ENCODE data around the gene UMODL1. TPM values are rescaled to one million over a fixed set of nuclear protein-coding genes. Genes with fewer than 3 reads are reported as not detected.

The UMODL1 gene
- total RNA-seq (not detected), polyA plus RNA-seq (ENCODE audit: insufficient read depth, low read depth, low replicate concordance) (0.39 TPM)
- long read RNA-seq, donor 1 = 0 reads
- long read RNA-seq, donor 2 = 0 reads
- long read RNA-seq, donor 3 = 0 reads
- long read RNA-seq, donor 4 = 0 reads
- long read RNA-seq, donor 5 = 0 reads
- long read RNA-seq, donor 6 = 0 reads
- long read RNA-seq, donor 7 = 0 reads
- long read RNA-seq, donor 8 = 0 reads
- long read RNA-seq, donor 9 = 0 reads
- long read RNA-seq, donor 10 = 0 reads

GRCh38 chr21:42071146-42071737 is at the start of gene UMODL1:
UMODL1 (plus strand) TSS chr21:42071317; CDS start chr21:42071317, 0 bp downstream.
- Histone ChIP-seq H3K4me1 (ENCODE audit: control insufficient read depth in 2 of 3, insufficient read depth in 2 of 3, low read depth in 1 of 3, low read length in 3 of 3) (no peaks in the 10 kb centered on the region), H3K4me3 (ENCODE audit: low read length in 3 of 3) (no peak within 1 kb of the TSS), H3K9me3 (ENCODE audit: control insufficient read depth in 2 of 3, insufficient read depth in 1 of 3, low read length in 3 of 3) (no peaks in the 10 kb centered on the region), H3K27ac (ENCODE audit: low read depth in 2 of 2, low read length in 2 of 2) (no peak within 1 kb of the TSS), H3K36me3 (ENCODE audit: control insufficient read depth in 2 of 3, insufficient read depth in 3 of 3, low read length in 3 of 3) (no peaks in the 10 kb centered on the region), H3K9ac (ENCODE audit: low read length in 3 of 3) (no peak within 1 kb of the TSS), H3K27me3 (ENCODE audit: control insufficient read depth, insufficient read depth, low read length) (no peaks in the 10 kb centered on the region)
- FAIRE-seq (no peak), DNase-seq (peak in 1 of 5 donors; percentile 35)
- intact Hi-C loops (cut with DNase I) = no loop called here
- TF ChIP-seq CTCF (IDR thresholded peaks at IDR 0.05; ENCODE audit: borderline replicate concordance, extremely low read depth, insufficient read depth) = no peak

GRCh38 chr21:42021371-42022090 is 49.6 kb upstream of the UMODL1 start:
- Histone ChIP-seq H3K27me3 (ENCODE audit: control insufficient read depth, insufficient read depth, low read length) (no peaks in the 10 kb centered on the region), H3K27ac (ENCODE audit: low read depth in 2 of 2, low read length in 2 of 2) (no peak overlapping the region), H3K36me3 (ENCODE audit: control insufficient read depth in 2 of 3, insufficient read depth in 3 of 3, low read length in 3 of 3) (no peaks in the 10 kb centered on the region), H3K9me3 (ENCODE audit: control insufficient read depth in 2 of 3, insufficient read depth in 1 of 3, low read length in 3 of 3) (no peaks in the 10 kb centered on the region), H3K4me3 (ENCODE audit: low read length in 3 of 3) (no peak overlapping the region), H3K9ac (ENCODE audit: low read length in 3 of 3) (no peak overlapping the region), H3K4me1 (ENCODE audit: control insufficient read depth in 2 of 3, insufficient read depth in 2 of 3, low read depth in 1 of 3, low read length in 3 of 3) (peaks cover 3 to 6% (median 3%) of the 10 kb centered on the region in 3 donors)
- FAIRE-seq = no peak
- TF ChIP-seq CTCF (IDR thresholded peaks at IDR 0.05; ENCODE audit: borderline replicate concordance, extremely low read depth, insufficient read depth) = no peak
- intact Hi-C loops (cut with DNase I) = no loop called here
- DNase-seq = peak in 4 of 5 donors; percentile 71 to 79 (median 76)

- DNase-seq (no peak), FAIRE-seq (no peak)
- intact Hi-C loops (cut with DNase I) = no loop called here
Observed at GRCh38 chr21:42022091-42022430, 49.1 kb upstream of the UMODL1 start.

More at GRCh38 chr21:42022091-42022430, 49.1 kb upstream of the UMODL1 start:
- no peaks in the 10 kb centered on the region for H3K9me3 ChIP-seq (ENCODE audit: control insufficient read depth in 2 of 3, insufficient read depth in 1 of 3, low read length in 3 of 3)
- no peaks in the 10 kb centered on the region for H3K27me3 ChIP-seq (ENCODE audit: control insufficient read depth, insufficient read depth, low read length)
- TF ChIP-seq CTCF (IDR thresholded peaks at IDR 0.05; ENCODE audit: borderline replicate concordance, extremely low read depth, insufficient read depth) = no peak
- peaks cover 3 to 6% (median 3%) of the 10 kb centered on the region in 3 donors for H3K4me1 ChIP-seq (ENCODE audit: control insufficient read depth in 2 of 3, insufficient read depth in 2 of 3, low read depth in 1 of 3, low read length in 3 of 3)
- no peak overlapping the region for H3K4me3 ChIP-seq (ENCODE audit: low read length in 3 of 3)
- no peak overlapping the region for H3K9ac ChIP-seq (ENCODE audit: low read length in 3 of 3)
- no peaks in the 10 kb centered on the region for H3K36me3 ChIP-seq (ENCODE audit: control insufficient read depth in 2 of 3, insufficient read depth in 3 of 3, low read length in 3 of 3)
- no peak overlapping the region for H3K27ac ChIP-seq (ENCODE audit: low read depth in 2 of 2, low read length in 2 of 2)

Data from kidney (tissue), 22 donors.